Measurements from ENCODE around the gene CFAP74.

DNA sequence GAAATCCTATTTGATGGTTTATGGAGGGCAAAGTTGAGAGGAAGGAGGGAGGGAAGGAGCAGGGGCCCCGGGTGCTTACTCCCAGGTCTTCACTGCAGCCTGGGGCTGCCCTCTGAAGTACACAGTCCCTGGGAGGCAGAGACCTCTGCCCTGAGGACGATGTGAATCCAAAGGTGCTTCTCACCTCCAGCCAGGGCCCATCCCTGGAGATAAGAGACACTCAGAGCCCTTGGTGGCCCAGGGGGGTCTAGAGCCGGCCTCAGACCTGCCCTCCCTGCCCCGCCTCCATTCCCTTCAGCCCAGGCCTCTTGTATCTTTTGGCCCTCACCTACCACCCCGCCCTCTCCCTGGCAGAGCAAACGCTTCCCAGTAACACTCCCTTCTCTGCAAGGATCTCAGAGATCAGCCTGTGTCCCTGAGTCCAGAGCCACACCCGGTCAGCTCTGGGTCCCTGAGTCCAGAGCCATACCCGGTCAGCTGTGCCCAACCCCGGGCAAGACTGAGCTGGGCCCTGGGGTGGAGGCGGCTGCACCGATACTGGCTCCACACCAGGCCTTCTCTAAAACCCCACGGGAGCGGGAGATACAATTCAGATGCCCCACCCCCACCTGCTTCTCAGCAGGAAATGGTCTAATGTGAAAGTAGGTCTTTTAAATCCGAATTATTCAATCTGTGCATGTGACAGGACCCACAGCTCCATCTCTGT is 109.1 kb downstream of the CFAP74 start:
- TF ChIP-seq CTCF (IDR thresholded peaks at IDR 0.05) (no peak), POLR2A (IDR thresholded peaks at IDR 0.05) (no peak)

Measured in testis (tissue), 2 donors.